OCI-LY3 (cell line): ENCODE data around the gene HSPB9.

ENCODE experiments used
- CTCF ChIP-seq: fragments of 200-600, 300-600 bp; sonication (generic); IDR thresholded peaks from 2 replicates; pipeline ENCODE4 v1.5.1; 2014; ENCODE audit warnings: antibody characterized with exemption, low read length, low read depth
- EZH2phosphoT487 ChIP-seq: fragments of 200-600 bp; shearing (Covaris generic); IDR thresholded peaks from 2 replicates; pipeline ENCODE4 v1.6.1; 2018; ENCODE audit warnings: antibody characterized with exemption, mixed run types, low read depth

- TF ChIP-seq CTCF (no peak), EZH2phosphoT487 (no peak)
Observed at GRCh38 chr17:42169351-42169750, 46.7 kb downstream of the HSPB9 start.
